ENCODE data around the gene TXK.
A peak's percentile ranks its signal among the peaks of the same experiment; 100 is the strongest.

TXK gene

DNA sequence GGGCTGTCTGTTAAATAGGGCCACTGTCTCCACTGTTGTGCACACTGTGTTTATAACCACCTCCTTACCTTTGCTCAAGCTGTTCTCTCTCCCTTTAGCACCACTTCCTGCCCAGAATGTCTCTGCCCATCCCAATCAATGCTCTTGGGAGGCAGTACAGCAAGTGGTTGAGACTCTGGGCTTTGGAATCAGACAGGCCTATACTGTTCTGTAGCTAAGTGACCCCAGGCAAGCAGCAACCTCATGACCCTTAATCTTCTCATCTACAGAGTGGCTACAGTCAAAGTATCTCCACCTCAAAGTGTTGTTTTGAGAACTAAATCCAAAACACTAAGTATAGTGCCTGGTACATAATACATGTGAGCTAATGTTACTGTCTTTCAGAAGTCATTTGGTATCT is 3.8 kb upstream of the TXK start:
- no peak for DNase-seq (ENCODE audit: low read depth)

DNA sequence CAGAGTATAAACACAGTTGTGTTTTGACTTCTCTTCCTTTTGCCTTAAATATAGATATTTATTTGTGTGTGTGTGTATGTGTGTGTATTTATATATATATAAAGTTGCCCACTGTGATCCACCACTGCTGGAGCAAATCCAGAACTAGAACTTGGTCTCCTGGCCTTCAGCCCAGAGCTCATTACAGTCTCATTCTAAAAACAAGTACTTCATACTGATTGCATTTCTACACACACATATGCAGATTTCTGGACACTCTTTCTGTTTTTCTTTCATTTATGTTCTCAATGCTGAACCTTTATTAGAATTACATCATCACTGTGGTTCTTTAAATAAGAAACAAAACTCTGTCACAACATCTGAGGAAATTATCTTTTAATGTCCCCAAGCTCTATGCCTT is 381 bp downstream of the TXK start:
- no peak for DNase-seq (ENCODE audit: low read depth)

DNA sequence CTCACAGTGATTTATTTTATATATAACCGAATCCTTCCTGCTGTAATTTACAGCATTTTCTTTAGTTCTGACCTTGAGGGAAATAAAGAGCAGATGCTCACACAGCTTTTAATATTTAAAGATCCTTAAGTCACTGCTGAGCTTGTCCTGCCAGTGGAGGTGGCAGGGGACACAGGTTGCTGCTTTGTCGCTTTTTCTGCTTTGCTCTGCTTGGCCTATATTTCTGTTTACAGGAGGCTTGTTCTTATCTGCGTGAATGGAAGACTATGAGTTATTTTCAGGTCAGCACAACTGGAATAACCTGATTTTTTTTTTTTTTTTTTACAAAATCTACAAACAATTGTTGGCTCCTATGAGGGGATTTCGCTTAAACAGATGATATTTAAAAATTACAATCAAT is 2.3 kb downstream of the TXK start:
- DNase-seq (ENCODE audit: low read depth) = no peak

DNA sequence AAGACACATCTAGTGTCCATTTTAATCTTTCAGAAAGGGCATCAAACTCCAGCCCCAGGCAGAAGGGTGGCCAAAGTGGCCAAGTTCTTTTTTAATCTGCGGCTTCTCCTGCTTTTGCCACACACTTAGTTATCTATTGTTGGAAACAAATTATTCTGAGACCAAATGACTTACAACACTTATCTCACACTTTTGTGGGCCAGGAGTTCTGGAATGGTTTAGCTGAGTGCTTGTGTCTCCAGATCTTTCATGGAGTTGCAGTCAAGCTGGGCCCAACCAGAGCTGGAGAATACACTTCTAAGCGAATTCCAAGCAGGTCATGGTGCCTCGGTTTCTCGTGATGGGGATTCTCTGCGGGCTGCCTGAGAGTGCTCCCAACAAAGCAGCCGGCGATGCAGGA is 4.0 kb downstream of the TXK start:
- no peak for DNase-seq (ENCODE audit: low read depth)

DNA sequence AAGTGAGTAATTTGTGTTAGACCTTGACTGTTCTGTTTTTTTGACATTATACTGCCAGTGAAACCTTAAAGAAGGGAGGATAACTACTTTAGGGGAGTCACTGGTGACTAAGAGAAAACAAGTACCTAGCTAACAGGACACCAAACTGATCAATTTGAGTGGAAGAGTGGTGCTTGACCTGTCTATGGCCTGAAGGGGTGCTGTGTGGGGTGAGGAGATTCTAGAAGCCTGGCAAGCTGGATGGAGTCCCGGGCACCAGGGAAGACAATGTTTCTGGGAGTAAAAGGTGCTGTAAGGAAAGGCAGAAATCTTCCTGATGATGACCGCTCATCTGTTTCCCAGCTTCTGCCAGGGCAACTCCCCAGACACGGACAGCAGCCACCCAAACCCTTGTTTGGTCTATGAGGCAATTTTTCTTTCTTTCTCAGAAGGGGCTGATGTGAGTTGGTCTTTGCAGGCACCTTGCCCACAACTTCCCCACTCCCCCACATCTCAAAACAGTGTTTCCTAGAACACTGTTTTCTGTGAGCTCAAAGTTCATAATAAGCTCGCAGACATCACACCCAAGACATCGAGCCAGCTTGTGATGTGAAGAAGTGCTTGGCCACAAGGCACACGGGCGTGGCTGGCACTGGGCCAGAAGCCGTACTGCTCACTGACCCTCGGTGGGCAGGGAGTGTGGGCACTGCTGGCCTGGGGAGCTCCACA is 4.6 kb downstream of the TXK start:
- DNase-seq (ENCODE audit: low read depth) = peak; percentile 24

DNA sequence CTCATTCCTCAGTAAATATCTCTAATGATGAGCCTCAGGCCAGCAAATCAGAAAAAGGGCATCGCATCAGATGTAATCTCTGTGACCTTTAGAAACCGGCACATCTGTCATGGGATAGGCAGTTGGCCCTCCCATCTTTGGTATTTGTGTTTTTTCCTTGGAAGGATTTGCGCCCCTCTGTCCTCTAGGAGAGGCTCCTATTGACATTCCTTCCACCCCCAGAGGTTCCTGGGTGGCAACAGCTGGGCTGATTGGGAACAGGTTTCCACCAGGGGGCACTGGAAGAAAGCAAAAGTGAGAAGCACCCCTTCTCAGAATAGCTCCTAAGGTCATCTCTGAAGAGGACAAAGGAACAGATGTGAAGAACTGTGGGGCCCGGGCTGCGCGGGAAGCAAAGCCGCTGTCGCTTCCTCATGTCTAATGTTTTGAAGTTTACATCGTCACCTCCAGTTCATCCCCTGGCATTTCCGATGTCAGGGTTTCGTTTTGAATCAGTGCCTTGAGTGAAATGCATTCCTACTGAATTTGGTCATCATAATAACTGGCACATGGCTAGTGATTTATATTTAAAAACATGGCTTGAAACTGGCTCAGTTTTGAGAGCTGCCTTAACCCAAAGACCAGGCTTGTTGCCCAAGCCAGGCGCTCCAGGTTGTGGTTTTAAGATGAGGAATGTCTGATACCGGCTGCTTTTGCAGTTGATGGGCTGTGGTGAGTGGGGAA is 6.2 kb downstream of the TXK start:
- peak; percentile 59 for DNase-seq (ENCODE audit: low read depth)

DNA sequence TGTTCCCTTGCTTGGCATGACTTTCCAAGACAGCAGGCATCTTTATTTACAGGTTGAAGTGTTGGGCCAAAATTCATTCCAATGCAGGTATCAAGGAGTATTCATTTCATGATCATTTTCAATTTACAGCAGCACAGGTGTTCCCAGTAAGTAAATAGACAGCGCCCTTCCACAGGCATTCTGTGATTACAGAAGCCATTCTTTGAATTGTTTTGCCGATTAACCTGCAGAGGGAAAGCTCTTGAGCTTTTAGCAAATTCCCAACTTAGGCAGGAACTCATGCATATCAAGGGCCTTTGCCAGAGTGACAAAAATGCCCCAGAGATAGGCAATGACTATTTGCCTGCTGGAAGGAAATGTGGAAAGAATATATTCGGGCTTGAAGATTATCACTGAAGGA is 6.8 kb downstream of the TXK start:
- DNase-seq (ENCODE audit: low read depth) = no peak

DNA sequence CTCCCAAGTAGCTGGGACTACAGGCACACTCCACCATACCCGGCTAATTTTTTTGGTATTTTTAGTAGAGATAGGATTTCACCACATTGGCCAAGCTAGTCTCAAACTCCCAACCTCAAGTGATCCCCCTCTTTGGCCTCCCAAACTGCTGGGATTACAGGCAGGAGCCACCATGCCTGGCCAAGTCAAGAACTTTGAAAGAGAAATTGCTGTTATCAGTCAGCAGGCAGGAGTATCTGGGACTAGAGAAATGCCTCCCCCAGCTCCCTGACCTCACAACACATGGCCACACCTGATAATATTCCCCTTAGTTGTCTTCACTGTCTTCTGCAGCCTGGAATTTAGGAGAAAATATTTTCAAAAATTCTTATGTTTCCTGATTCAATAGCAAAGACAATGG is 7.4 kb downstream of the TXK start:
- DNase-seq (ENCODE audit: low read depth) = no peak

DNA sequence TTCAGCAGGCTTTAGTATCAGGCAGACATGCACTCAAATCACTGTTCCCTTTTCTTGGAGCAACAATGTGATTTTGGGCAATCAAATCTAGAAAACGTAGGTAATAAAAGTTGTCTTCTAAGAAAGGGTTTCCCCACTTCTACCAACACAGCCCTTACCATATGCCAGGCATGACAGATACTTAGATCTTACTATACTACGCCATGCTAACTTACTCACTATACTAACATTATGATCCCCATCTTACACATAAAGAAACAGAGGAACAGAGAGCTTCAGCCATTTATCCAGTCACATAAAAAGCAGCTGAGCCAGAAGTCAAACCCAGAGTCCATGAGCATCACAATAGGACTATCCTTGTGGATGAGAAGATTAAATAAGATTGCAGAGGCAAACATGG is 9.2 kb downstream of the TXK start:
- DNase-seq (ENCODE audit: low read depth) = no peak

DNA sequence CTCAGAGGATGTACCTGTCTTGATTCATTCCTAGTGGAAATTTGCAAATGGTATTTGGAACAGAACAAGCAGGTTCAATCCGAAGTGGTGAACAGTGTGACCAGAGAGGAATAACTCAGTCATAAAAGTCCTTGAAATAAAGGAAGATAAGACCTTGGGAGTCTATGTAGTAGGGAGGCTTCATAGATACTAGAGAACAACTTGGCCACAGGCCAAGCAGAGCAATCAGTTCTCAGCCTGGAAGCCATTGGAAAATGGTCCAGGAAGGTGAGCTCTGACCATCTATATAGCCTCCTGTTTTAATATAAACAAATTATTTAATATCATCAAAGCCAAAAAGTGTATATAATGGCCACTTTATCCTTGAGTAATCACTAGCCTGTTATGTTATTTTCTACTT is 11.3 kb downstream of the TXK start:
- no peak for DNase-seq (ENCODE audit: low read depth)

DNA sequence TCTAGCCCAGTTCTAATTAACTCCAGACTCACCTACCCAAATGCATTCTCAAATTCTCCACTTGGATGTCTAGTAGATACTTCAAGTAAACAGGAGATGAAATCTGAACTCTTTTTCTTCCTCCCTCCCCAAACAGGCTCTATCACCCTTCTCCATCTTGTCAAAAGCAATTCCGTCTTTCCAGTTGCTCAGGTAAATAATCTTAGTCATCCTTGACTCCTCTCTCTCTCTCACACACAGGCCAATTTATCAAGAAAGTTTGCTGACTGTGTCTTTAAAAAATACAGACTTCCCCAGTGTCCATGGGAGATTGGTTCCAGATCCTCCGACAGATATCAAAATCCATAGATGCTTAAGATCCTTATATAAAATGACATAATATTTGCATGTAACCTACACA is 12.9 kb downstream of the TXK start:
- no peak for DNase-seq (ENCODE audit: low read depth)

DNA sequence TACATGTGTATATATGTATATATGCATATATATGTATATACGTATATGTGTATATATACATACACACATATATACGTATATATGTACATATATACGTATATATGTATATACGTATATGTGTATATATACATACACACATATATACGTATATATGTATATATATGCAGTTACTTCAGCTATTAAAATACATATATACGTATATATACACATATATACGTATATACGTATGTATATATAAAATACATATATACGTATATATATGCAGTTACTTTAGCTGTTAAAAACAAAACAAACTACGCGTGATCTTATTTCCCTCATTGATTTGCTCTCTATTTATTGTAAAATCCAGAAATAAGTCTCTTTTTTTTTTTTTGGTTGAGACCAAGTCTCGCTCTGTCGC is 13.9 kb downstream of the TXK start:
- DNase-seq (ENCODE audit: low read depth) = no peak

DNA sequence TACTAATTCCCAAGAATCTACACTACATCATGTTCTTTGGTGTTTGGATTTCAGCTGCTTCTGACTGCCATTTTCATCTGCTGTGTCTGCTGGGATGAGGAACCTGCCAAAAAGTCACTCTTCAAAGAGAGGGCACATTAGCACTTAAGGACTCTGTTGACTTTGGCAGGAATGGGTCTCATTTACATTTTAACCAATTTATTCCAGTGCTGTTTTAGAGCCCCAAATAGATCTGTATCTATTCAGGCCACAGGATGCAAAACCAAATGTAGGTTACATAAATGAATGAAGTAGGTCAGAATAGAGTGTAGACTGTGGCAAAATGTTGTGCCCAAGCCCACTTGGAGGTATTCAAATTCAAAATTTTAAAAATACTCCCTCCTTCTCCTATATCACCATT is 14.4 kb downstream of the TXK start:
- DNase-seq (ENCODE audit: low read depth) = no peak

DNA sequence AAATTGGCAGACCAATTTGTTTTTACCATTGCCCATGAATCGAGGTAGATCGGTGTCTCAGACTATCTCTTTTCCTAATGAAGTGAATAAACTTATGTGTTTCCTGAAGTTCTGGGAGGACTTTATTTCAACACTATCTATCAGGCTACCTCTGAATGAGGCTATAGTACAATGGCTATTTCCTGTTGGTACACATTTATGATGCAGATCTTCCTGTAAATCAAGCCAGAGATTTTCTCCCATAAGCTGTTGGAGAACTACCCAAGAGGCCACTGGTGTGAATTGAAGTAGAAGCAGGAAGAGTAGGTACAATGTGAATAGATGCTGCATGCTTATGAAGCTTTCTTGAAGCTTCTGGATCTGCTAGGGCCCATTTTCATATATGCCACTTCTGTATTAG is 16.0 kb downstream of the TXK start:
- no peak for DNase-seq (ENCODE audit: low read depth)

DNA sequence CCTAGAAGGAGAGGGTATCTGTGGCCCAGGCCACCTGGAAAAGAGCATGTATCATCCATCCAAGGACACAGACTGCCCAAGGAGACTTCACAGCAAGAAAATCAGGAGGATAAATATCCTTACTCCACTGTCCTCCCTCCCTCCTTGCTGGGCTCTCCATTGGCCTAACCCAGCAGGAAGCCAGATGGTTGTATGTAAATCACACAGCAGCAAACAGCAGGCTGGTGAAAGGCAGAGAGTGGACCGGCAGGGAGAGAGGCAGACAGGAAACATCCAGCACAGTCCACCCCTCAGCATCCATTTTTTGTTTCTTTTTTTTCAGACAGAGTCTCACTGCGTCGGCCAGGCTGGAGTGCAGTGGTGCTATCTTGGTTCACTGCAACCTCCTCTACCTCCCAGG is 17.5 kb downstream of the TXK start:
- no peak for DNase-seq (ENCODE audit: low read depth)

DNA sequence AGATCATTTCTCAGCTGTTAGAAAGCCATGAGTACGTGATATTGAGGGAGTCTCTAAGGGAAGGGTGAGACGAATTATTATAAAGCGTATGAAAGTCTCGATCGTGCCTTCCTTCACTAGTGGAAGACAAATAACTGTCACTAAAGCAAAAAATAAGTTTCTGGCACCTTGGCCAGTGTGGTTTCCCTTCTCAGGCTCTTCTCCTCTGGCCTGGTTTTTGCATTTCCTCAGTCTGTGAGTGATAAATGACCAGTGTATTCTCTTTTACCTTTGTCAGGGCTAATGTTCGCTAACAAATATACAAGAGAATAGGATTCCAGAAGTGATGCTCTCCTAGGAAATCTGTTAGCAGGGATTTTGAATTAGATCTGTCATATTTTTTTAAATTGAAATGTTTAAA is 19.6 kb downstream of the TXK start:
- DNase-seq (ENCODE audit: low read depth) = no peak

DNA sequence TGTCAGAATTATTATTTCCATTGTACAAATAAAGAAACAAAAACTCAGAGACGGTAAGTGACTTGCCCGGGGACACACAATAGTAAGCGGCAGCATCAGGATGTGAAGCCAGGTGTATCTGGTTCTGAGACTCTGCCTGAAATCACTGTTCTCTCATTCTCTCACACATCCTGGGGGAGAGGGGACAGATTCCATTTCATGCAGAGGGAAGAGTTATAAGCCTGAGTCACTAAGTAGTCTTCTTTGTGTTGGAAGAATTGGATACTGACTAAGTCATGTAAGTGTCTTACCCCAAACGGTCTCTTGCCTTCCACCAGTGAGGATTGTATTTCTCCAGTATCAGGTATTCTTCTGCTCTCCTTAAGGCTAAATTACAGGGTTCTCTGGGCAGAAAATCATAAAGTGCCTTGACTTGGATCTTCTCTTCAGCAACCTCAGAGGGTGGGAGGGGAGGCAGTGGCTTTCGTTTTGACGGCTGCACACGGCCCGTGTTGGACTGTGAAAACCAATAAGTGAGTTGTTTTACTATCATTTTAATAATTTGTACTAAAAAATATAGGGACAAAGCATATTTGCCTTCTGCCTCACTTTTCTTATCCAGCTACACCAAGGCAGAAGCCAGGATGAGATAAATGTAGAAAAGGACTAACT is 21.9 kb downstream of the TXK start:
- no peak for DNase-seq (ENCODE audit: low read depth)

DNA sequence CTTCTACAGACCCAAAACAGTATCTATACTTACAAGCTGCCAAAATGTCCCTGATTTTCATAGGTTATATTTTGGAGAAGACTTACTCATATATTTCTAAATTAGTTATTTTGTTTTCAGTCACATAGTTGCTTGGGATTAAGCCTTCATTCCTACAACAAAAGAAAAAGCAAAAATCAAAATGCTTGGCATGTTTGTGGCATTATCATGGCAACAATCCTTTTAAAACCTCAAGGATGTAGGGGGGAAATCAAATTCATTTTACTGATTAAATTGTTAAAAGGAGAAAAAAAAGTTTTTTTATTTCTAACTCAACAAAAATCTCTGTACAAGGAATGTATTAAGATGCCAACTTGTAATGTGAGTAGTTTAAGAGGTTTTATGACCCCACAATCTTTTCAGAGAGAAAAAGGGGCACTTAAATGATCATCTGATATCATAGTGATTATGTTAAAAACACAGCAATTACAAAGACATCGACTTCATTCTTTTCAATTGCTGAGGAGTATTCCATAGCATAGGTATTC is 23.5 kb downstream of the TXK start:
- no peak for DNase-seq (ENCODE audit: low read depth)

DNA sequence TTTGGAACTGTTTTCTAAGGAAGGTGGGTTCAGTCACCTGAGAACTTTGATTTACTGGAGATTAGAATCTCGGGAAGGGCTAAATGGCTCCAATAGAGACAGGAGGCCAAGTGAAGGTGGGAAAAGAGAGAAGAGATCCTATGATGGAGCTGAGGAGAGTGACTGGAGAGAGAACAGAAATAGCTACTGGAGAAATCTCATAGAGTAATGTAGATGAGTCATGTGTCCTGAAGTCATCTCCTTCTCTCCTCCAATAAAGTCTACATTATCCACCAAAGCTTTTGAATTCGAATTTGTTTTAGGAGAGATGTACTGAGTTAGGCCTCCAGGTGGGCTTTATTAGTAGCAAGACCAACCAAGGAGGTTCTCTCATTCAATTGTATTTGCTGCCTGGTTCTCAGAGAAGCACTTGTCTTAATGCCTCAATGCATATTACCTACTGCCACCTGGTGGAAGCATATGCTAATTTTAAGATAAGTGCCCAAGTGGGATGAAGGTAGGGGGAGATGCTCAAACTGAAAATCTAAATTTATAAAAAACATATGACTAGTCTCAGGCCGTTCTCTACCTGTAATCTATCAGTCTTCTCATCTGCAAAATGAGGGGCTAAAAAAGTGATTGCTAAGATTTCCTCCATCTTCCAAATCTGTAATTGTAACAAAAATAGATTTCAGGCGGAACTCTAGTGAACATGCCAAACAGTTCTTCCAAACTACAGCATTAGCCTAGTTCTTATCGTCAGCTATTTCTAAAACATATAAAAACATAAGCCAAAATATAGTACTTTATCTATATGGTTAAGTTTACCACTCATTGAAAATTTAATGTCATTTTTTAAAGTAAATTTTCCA is 24.4 kb downstream of the TXK start:
- DNase-seq (ENCODE audit: low read depth) = no peak

DNA sequence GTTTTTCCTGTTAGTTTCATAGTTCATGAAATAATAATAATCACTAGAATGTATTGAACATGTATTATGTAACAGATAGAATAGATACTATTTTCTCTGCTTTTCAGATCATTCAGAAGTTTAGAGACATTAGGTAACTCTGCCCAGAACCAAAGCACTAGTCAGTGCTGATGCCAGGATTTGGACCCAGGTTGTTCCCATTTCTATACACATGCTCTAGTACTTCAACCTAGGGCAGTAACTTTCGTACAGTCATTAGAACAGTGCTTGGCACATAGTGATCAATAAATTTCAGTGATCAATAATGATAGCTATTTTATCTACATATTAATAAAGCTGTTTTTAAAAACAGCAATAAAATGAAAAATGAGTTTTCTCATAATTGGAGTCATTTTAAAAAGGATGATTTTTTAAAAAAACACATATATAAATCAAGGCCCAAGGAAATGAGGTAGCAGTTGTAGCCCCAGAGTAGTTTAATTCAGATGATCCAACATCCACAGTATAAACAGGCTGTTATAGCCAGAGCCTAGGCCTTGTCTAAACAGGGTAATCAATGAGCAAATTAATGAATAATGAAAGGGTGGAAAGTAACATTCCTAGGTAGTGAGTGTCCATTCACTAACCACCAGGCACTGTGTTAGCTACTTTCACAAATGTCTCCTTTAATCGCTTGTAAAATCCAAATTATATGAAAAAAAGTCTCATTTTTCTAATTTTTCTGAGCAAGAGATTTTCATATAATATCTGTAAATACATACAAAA is 25.6 kb downstream of the TXK start:
- DNase-seq (ENCODE audit: low read depth) = no peak

DNA sequence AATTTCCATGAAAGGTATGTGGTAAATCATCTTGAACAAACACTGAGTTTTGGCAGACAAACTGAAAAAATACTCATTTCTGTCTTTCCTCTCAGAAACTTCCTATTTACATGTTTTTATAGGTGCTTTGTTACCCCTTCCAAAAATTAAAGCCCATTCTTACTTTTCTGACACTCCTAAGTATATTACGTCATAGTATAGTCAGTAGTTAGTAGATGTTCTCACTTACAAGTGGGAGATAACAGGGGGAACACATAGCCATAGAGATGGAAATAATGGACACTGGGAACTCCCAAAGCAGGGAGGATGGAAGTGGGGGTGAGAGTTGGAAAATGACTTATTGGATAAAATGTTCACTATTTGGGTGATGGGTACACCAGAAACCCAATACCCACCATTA is 28.8 kb downstream of the TXK start:
- no peak for DNase-seq (ENCODE audit: low read depth)
